HCT116 (cell line): Measurements from ENCODE around the gene TPD52L2. TPM values are rescaled to one million over a fixed set of nuclear protein-coding genes. Genes with fewer than 3 reads are reported as not detected.

Source experiments
- ATAC-seq: fragments of 200-7000 bp; cut with Tn5 transposase; 2 replicates; pipeline ENCODE4 v1.9.1; 2020; ENCODE audit warnings: mild to moderate bottlenecking, moderate library complexity
- BruUV-seq: library from RNA; stranded (reverse); fragments of 400-500 nt; replicated peaks from 2 replicates; lab custom pipeline; 2021; lab: Mats Ljungman, UMichigan
- CTCF ChIA-PET: fragments of 300-600 bp; sonication (Branson Sonifier 250); formaldehyde crosslinking; loops from one replicate; lab custom pipeline; 2021; ENCODE audit warnings: antibody characterized with exemption; lab: Charles Lee
- POLR2A ChIA-PET: fragments of 300-600, 350-600 bp; sonication (Branson Sonifier 250); formaldehyde crosslinking; loops from one replicate; lab custom pipeline; 2021; ENCODE audit warnings: antibody characterized with exemption; lab: Charles Lee
- RAD21 ChIA-PET, 2 experiments: fragments of 300-600 bp; sonication (Branson Sonifier 250); formaldehyde crosslinking; loops; one replicate each; lab custom pipeline; 2023; ENCODE audit warnings: low total read pairs in 2 of 2; ENCODE audit not compliant: uncharacterized antibody in 2 of 2, unreplicated experiment in 2 of 2, low non-redundant PET in 1 of 2; lab: Charles Lee
- DNase-seq: peaks from one replicate; pipeline ENCODE4 v3.0.0-alpha.2; 2010; ENCODE audit warnings: low read depth, low spot score
- H2AFZ ChIP-seq: fragments of 200-600 bp; shearing (Covaris generic), sonication (generic); 2 replicates; pipeline ENCODE4 v1.6.1; 2017; ENCODE audit warnings: low read depth, mixed run types, mixed read lengths, antibody characterized with exemption, low read length; ENCODE audit not compliant: poor library complexity, severe bottlenecking
- H3K27ac ChIP-seq: 2 replicates; pipeline ENCODE4 v1.5.1; 2012; ENCODE audit warnings: low read depth, low read length
- H3K27me3 ChIP-seq: fragments of 200-600 bp; sonication (generic); 2 replicates; pipeline ENCODE4 v1.6.1; 2016; ENCODE audit warnings: mixed run types, low read length, mixed read lengths; ENCODE audit not compliant: insufficient read depth
- H3K36me3 ChIP-seq, 2 experiments: fragments of 200-500 bp in 1 of 2; fragments of 200-600 bp in 1 of 2; sonication (Bioruptor generic) in 1 of 2; sonication (generic) in 1 of 2; 2 replicates each; pipeline versions ENCODE4 v1.5.1 to v1.6.1; 2014 to 2016; ENCODE audit warnings: low read length in 2 of 2, inconsistent platforms in 1 of 2, mixed read lengths in 1 of 2, mixed run types in 1 of 2; ENCODE audit not compliant: insufficient read depth in 2 of 2, control insufficient read depth in 1 of 2
- H3K4me1 ChIP-seq, 2 experiments: fragments of 200-600 bp in 1 of 2; sonication (generic) in 1 of 2; 2 replicates each; pipeline versions ENCODE4 v1.5.1 to v1.6.1; 2012 to 2017; ENCODE audit warnings: low read length in 2 of 2, inconsistent platforms in 1 of 2, mild to moderate bottlenecking in 1 of 2, mixed read lengths in 1 of 2, mixed run types in 1 of 2, moderate library complexity in 1 of 2; ENCODE audit not compliant: insufficient read depth in 2 of 2, control insufficient read depth in 1 of 2
- H3K4me2 ChIP-seq: fragments of 200-600 bp; sonication (generic); 2 replicates; pipeline ENCODE4 v1.6.1; 2017; ENCODE audit warnings: mixed run types, low read length, mixed read lengths
- H3K4me3 ChIP-seq, 2 experiments: fragments of 200-600 bp in 1 of 2; sonication (generic) in 1 of 2; replicated peaks in 1 of 2; 2 replicates each; pipeline ENCODE4 v1.5.1; 2011 to 2016; ENCODE audit warnings: low read length in 2 of 2, control low read depth in 1 of 2, low read depth in 1 of 2, mild to moderate bottlenecking in 1 of 2, mixed read lengths in 1 of 2, mixed run types in 1 of 2
- H3K79me2 ChIP-seq: fragments of 200-600 bp; sonication (generic); 2 replicates; pipeline ENCODE4 v1.6.1; 2017; ENCODE audit warnings: mild to moderate bottlenecking, mixed run types, low read length, moderate library complexity, mixed read lengths; ENCODE audit not compliant: insufficient read depth
- H3K9ac ChIP-seq: fragments of 200-600 bp; sonication (generic); 2 replicates; pipeline ENCODE4 v1.6.1; 2016; ENCODE audit warnings: low read length, mixed read lengths
- H3K9me2 ChIP-seq: fragments of 200-600 bp; sonication (generic), shearing (Covaris generic); 2 replicates; pipeline ENCODE4 v1.6.1; 2017; ENCODE audit warnings: mixed run types, mild to moderate bottlenecking, moderate library complexity; ENCODE audit not compliant: insufficient read depth
- H3K9me3 ChIP-seq, 2 experiments: fragments of 200-500 bp in 1 of 2; fragments of 200-600 bp in 1 of 2; sonication (Bioruptor generic) in 1 of 2; sonication (generic) in 1 of 2; 2 replicates each; pipeline ENCODE4 v1.6.1; 2014 to 2017; ENCODE audit warnings: low read length in 2 of 2, mixed read lengths in 2 of 2, inconsistent platforms in 1 of 2, low read depth in 1 of 2, mild to moderate bottlenecking in 1 of 2, mixed run types in 1 of 2, moderate library complexity in 1 of 2; ENCODE audit not compliant: control insufficient read depth in 1 of 2, insufficient read depth in 1 of 2
- H4K20me1 ChIP-seq: fragments of 200-600 bp; sonication (generic), shearing (Covaris generic); 2 replicates; pipeline ENCODE4 v1.6.1; 2017; ENCODE audit warnings: mixed run types, mild to moderate bottlenecking, moderate library complexity; ENCODE audit not compliant: insufficient read depth
- ATF3 ChIP-seq: IDR thresholded peaks from 2 replicates; pipeline ENCODE4 v1.6.1; 2012
- CBX3 ChIP-seq: IDR thresholded peaks from 2 replicates; pipeline ENCODE4 v1.6.1; 2012; ENCODE audit warnings: low read depth
- CEBPB ChIP-seq: IDR thresholded peaks from 2 replicates; pipeline ENCODE4 v1.6.1; 2012; ENCODE audit warnings: low read depth
- CTCF ChIP-seq, 3 experiments: fragments of 200-600 bp in 1 of 3; sonication (generic) in 1 of 3; IDR thresholded peaks in 2 of 3; conservative IDR thresholded peaks in 1 of 3; 2 replicates each; pipeline ENCODE4 v1.5.1; 2012 to 2017; ENCODE audit warnings: low read depth in 2 of 3, low read length in 2 of 3, antibody characterized with exemption in 1 of 3, borderline replicate concordance in 1 of 3, control low read depth in 1 of 3, mild to moderate bottlenecking in 1 of 3, mixed read lengths in 1 of 3, mixed run types in 1 of 3, moderate library complexity in 1 of 3; ENCODE audit not compliant: insufficient read depth in 1 of 3
- EGR1 ChIP-seq: IDR thresholded peaks from 2 replicates; pipeline ENCODE4 v1.6.1; 2012; ENCODE audit warnings: low read depth
- EZH2 ChIP-seq: fragments of 200-600 bp; sonication (generic); IDR thresholded peaks from 2 replicates; pipeline ENCODE4 v1.6.1; 2017; ENCODE audit warnings: antibody characterized with exemption, mixed run types
- EZH2phosphoT487 ChIP-seq: fragments of 200-600 bp; IDR thresholded peaks from 2 replicates; pipeline ENCODE4 v1.6.1; 2018; ENCODE audit warnings: antibody characterized with exemption, borderline replicate concordance
- FOSL1 ChIP-seq: IDR thresholded peaks from 2 replicates; pipeline ENCODE4 v1.6.1; 2012; ENCODE audit warnings: low read depth
- POLR2A ChIP-seq: IDR thresholded peaks from 2 replicates; pipeline ENCODE4 v1.7.0; 2011; ENCODE audit warnings: borderline replicate concordance; ENCODE audit not compliant: insufficient read depth, insufficient read length; ENCODE audit errors: extremely low read depth
- RAD21 ChIP-seq: IDR thresholded peaks from 2 replicates; pipeline ENCODE4 v1.6.1; 2012; ENCODE audit warnings: low read depth, mild to moderate bottlenecking
- SIN3A ChIP-seq: IDR thresholded peaks from 2 replicates; pipeline ENCODE4 v1.6.1; 2012; ENCODE audit warnings: low read depth
- SP1 ChIP-seq: IDR thresholded peaks from 2 replicates; pipeline ENCODE4 v1.6.1; 2012; ENCODE audit warnings: low read depth
- SRF ChIP-seq: IDR thresholded peaks from 2 replicates; pipeline ENCODE4 v1.6.1; 2012; ENCODE audit warnings: low read depth
- TCF7L2 ChIP-seq: IDR thresholded peaks from 2 replicates; pipeline ENCODE4 v1.7.0; 2011; ENCODE audit warnings: borderline replicate concordance, inconsistent platforms; ENCODE audit not compliant: insufficient read depth, insufficient read length; ENCODE audit errors: extremely low read depth
- YY1 ChIP-seq: IDR thresholded peaks from 2 replicates; pipeline ENCODE4 v1.6.1; 2011; ENCODE audit warnings: low read length, low read depth, moderate library complexity, mild to moderate bottlenecking; ENCODE audit not compliant: insufficient replicate concordance; ENCODE audit errors: extremely low read depth
- ZFX ChIP-seq: fragments of 450-650 bp; IDR thresholded peaks from 2 replicates; pipeline ENCODE4 v1.6.1; 2017
- ZNF274 ChIP-seq: fragments of 200-500 bp; sonication (Bioruptor generic); IDR thresholded peaks from 2 replicates; pipeline ENCODE4 v1.6.1; 2014; ENCODE audit warnings: mild to moderate bottlenecking, low read depth, low read length, inconsistent platforms
- intact Hi-C: fragments of 100-400 bp; cut with micrococcal nuclease; formaldehyde crosslinking; loops from 2 replicates; pipeline ENCODE4 v1.10.0; 2022
- total RNA-seq: library from RNA; stranded (reverse); gene quantifications from one replicate; pipeline ENCODE4 v1.2.1, GENCODE V29; 2021; ENCODE audit not compliant: unreplicated experiment
- TF ChIP-seq, protein P1 (sequence below): IDR thresholded peaks from 2 replicates; pipeline ENCODE4 v1.6.1; 2012; ENCODE audit warnings: low read depth
- TF ChIP-seq, protein P2 (sequence below): IDR thresholded peaks from 2 replicates; pipeline ENCODE4 v1.6.1; 2011; ENCODE audit warnings: mild to moderate bottlenecking, low read length, moderate library complexity; ENCODE audit not compliant: insufficient replicate concordance; ENCODE audit errors: extremely low read depth

TPD52L2 gene
- total RNA-seq, 1 experiment from 2014 or later, result 149 TPM

- DNase-seq (no peak), ATAC-seq (no peak)
- intact Hi-C loops, result no loop called here
- H3K36me3 ChIP-seq, result peaks cover 30 to 34% of the 10 kb centered on the region in 2 experiments
- no peaks in the 10 kb centered on the region for H3K9me3 ChIP-seq
- H3K4me2 ChIP-seq, result no peak overlapping the region
- no peaks in the 10 kb centered on the region for H4K20me1 ChIP-seq
- no peak overlapping the region for H2AFZ ChIP-seq
- H3K79me2 ChIP-seq, result peaks cover 43% of the 10 kb centered on the region
- TF ChIP-seq RAD21 (no peak), ATF3 (no peak), TCF7L2 (no peak), EGR1 (no peak), CTCF (IDR thresholded peaks at IDR 0.05 in 2 of 3, conservative IDR thresholded peaks at IDR 0.05 in 1 of 3; ENCODE audit: borderline replicate concordance in 1 of 3, insufficient read depth in 1 of 3, low read depth in 2 of 3, low read length in 2 of 3) (no peak), EZH2phosphoT487 (no peak), SRF (no peak), SIN3A (no peak), CEBPB (no peak), EZH2 (no peak), SP1 (no peak), ZFX (no peak), ZNF274 (no peak), CBX3 (no peak), YY1 (no peak), POLR2A (no peak), FOSL1 (no peak)
- TF ChIP-seq, protein P1, sequence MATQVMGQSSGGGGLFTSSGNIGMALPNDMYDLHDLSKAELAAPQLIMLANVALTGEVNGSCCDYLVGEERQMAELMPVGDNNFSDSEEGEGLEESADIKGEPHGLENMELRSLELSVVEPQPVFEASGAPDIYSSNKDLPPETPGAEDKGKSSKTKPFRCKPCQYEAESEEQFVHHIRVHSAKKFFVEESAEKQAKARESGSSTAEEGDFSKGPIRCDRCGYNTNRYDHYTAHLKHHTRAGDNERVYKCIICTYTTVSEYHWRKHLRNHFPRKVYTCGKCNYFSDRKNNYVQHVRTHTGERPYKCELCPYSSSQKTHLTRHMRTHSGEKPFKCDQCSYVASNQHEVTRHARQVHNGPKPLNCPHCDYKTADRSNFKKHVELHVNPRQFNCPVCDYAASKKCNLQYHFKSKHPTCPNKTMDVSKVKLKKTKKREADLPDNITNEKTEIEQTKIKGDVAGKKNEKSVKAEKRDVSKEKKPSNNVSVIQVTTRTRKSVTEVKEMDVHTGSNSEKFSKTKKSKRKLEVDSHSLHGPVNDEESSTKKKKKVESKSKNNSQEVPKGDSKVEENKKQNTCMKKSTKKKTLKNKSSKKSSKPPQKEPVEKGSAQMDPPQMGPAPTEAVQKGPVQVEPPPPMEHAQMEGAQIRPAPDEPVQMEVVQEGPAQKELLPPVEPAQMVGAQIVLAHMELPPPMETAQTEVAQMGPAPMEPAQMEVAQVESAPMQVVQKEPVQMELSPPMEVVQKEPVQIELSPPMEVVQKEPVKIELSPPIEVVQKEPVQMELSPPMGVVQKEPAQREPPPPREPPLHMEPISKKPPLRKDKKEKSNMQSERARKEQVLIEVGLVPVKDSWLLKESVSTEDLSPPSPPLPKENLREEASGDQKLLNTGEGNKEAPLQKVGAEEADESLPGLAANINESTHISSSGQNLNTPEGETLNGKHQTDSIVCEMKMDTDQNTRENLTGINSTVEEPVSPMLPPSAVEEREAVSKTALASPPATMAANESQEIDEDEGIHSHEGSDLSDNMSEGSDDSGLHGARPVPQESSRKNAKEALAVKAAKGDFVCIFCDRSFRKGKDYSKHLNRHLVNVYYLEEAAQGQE, result no peak
- TF ChIP-seq, protein P2, sequence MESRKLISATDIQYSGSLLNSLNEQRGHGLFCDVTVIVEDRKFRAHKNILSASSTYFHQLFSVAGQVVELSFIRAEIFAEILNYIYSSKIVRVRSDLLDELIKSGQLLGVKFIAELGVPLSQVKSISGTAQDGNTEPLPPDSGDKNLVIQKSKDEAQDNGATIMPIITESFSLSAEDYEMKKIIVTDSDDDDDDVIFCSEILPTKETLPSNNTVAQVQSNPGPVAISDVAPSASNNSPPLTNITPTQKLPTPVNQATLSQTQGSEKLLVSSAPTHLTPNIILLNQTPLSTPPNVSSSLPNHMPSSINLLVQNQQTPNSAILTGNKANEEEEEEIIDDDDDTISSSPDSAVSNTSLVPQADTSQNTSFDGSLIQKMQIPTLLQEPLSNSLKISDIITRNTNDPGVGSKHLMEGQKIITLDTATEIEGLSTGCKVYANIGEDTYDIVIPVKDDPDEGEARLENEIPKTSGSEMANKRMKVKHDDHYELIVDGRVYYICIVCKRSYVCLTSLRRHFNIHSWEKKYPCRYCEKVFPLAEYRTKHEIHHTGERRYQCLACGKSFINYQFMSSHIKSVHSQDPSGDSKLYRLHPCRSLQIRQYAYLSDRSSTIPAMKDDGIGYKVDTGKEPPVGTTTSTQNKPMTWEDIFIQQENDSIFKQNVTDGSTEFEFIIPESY, result no peak
- ChIA-PET CTCF (no interaction called here), RAD21 (no interaction called here), POLR2A (no interaction called here)
- H3K27ac ChIP-seq, result no peak overlapping the region
- no peak overlapping the region for H3K9ac ChIP-seq
- BruUV-seq, result no TSS peak
- H3K4me3 ChIP-seq, result no peak overlapping the region
- H3K4me1 ChIP-seq, result no peaks in the 10 kb centered on the region
- no peaks in the 10 kb centered on the region for H3K9me2 ChIP-seq
- H3K27me3 ChIP-seq, result no peaks in the 10 kb centered on the region
Measured at GRCh38 chr20:63929071-63929470, 64.0 kb downstream of the TPD52L2 start.
